GM12875 (cell line): ENCODE results near the gene OR5T3.
"Not testable (repeated sequence)": the region's sequence is repeated elsewhere in the genome, so short reads cannot be mapped to it uniquely, and the experiment has no call there.

Source experiments
- H3K4me3 ChIP-seq: one replicate; pipeline ENCODE4 v1.5.1; 2011; ENCODE audit warnings: low read depth, low read length, control low read depth
- TF ChIP-seq, protein P1 (sequence below): IDR thresholded peaks from 2 replicates; pipeline ENCODE4 v1.5.1; 2011; ENCODE audit warnings: low read depth, mild to moderate bottlenecking, control low read depth, inconsistent platforms, low read length, moderate library complexity, borderline replicate concordance; ENCODE audit not compliant: insufficient read depth

Gene OR5T3

GRCh38 chr11:56251954-56252353, at the start of gene OR5T3:
TSS of gene OR5T3 (plus strand) at chr11:56252254. CDS start at chr11:56252254, 0 bp downstream.
- TF ChIP-seq, protein P1, sequence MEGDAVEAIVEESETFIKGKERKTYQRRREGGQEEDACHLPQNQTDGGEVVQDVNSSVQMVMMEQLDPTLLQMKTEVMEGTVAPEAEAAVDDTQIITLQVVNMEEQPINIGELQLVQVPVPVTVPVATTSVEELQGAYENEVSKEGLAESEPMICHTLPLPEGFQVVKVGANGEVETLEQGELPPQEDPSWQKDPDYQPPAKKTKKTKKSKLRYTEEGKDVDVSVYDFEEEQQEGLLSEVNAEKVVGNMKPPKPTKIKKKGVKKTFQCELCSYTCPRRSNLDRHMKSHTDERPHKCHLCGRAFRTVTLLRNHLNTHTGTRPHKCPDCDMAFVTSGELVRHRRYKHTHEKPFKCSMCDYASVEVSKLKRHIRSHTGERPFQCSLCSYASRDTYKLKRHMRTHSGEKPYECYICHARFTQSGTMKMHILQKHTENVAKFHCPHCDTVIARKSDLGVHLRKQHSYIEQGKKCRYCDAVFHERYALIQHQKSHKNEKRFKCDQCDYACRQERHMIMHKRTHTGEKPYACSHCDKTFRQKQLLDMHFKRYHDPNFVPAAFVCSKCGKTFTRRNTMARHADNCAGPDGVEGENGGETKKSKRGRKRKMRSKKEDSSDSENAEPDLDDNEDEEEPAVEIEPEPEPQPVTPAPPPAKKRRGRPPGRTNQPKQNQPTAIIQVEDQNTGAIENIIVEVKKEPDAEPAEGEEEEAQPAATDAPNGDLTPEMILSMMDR, result no peak
- H3K4me3 ChIP-seq, result no peak within 1 kb of the TSS

DNA sequence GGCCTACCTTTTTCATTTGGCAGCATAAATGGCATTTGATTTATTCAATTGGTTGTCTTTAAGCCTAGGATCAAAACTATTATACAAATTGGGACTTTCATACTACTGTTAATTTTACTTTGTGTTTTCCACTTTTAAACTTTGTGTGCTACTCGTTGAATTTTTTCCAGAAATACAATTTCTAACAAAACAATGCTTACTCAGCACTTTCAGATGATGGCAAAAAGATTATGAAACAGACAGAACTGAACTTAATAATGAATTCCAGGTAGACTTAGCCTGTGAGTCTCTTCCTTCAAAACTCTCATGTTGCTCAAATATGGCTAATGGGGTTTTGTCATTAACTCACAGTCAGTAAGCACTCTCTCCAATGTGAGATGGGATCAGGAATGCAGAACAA, 44.3 kb upstream of the OR5T3 start:
- TF ChIP-seq, protein P1, result no peak
- no peak overlapping the region for H3K4me3 ChIP-seq

- no peak overlapping the region for H3K4me3 ChIP-seq
- TF ChIP-seq, protein P1, result no peak
Observed at GRCh38 chr11:56214537-56214936, 37.5 kb upstream of the OR5T3 start.

GRCh38 chr11:56219735-56220134, 32.3 kb upstream of the OR5T3 start:
- not testable (repeated sequence) for H3K4me3 ChIP-seq

GRCh38 chr11:56234155-56234554, 17.9 kb upstream of the OR5T3 start, which contains the start of gene OR5T2:
TSS of gene OR5T2 (minus strand) at chr11:56234255. CDS start at chr11:56233062, 1,193 bp downstream.
- TF ChIP-seq, protein P1, result no peak
- H3K4me3 ChIP-seq, result no peak within 1 kb of the TSS

DNA sequence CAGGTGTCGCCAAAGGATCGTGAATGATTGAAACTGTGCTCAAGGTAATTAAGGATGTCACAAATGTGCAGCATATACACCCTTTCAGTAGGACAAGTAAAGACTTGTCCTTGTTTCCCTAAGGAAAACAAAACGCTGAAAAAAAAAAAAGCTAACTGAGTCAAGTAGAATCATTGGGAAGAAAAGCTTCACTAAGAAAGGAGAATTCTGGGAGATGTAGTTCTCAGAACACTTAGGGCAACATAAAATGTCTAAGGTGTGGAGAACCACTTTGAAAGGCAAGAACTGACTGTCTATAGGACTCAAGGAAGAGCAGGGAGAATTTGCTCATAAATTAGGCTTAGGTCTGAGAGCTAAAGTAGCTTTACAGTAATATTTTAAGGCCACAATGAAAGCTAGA, 19.0 kb downstream of the OR5T3 start:
- no peak overlapping the region for H3K4me3 ChIP-seq
- TF ChIP-seq, protein P1, result no peak

GRCh38 chr11:56273854-56274253, 21.8 kb downstream of the OR5T3 start, which contains the start of gene OR5T1:
TSS of gene OR5T1 (plus strand) at chr11:56274154. CDS start at chr11:56275639, 1,485 bp downstream.
- TF ChIP-seq, protein P1, result no peak
- H3K4me3 ChIP-seq, result no peak within 1 kb of the TSS

DNA sequence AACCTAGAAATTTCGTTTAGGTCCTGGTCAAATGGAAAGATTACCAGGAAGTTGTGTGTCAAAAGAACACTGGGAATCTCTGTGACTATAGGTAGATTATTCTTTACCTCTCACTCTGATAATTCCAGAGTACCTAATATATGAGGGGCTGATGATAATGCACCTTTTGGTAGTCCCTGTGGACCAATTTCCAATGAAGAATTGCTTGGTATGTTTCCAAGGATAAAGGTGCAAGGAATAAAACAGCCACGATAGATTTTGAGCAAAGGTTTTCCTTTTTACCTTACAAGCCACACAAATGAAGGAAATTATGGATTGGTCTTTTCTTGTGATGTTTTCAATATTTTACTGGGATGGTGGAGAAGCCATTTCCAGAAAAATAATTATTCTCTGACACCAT, 40.1 kb downstream of the OR5T3 start, which contains the start of gene OR8H1:
Gene OR8H1, minus strand, starts transcription at position 101 of the 400 bp plus-strand sequence. CDS start 1,192 bp downstream, outside the sequence.
- TF ChIP-seq, protein P1, result no peak
- no peak within 1 kb of the TSS for H3K4me3 ChIP-seq
